ENCODE results near the gene MAGI2. TPM values are rescaled to one million over a fixed set of nuclear protein-coding genes. Genes with fewer than 3 reads are reported as not detected.

The MAGI2 gene
- total and polyA plus RNA-seq, 4 donors = 0.37 to 4.1 (median 1.4) TPM

GRCh38 chr7:78218876-78219275, 1234.6 kb downstream of the MAGI2 start:
- no peak for TF ChIP-seq ZBTB33 (IDR thresholded peaks at IDR 0.05)
- no peak for TF ChIP-seq ATF3 (IDR thresholded peaks at IDR 0.05)
- WGBS = 84% methylated on average over 9 of the region's 9 CpGs
- H3K4me3 ChIP-seq (ENCODE audit: low read depth in 1 of 3, low read length in 3 of 3) = no peak overlapping the region

GRCh38 chr7:78218051-78218450, 1235.4 kb downstream of the MAGI2 start:
- no peak overlapping the region for H3K9ac ChIP-seq (ENCODE audit: low read depth in 1 of 2, low read length in 2 of 2)
- H3K27ac ChIP-seq (ENCODE audit: low read depth in 1 of 2, low read length in 2 of 2) = no peak overlapping the region
- no peak overlapping the region for H3K4me3 ChIP-seq (ENCODE audit: low read depth in 1 of 3, low read length in 3 of 3)
- H3K27me3 ChIP-seq (ENCODE audit: control insufficient read depth in 4 of 4, insufficient read depth in 4 of 4, low read length in 3 of 4) = no peaks in the 10 kb centered on the region
- 84% methylated on average over 1 of the region's 1 CpG for WGBS
- no peaks in the 10 kb centered on the region for H3K4me1 ChIP-seq (ENCODE audit: control insufficient read depth in 4 of 4, insufficient read depth in 4 of 4, low read length in 3 of 4)
- DNase-seq (ENCODE audit: low spot score) = no peak
- no peaks in the 10 kb centered on the region for H3K36me3 ChIP-seq (ENCODE audit: control insufficient read depth in 4 of 4, insufficient read depth in 3 of 4, low read depth in 1 of 4, low read length in 3 of 4)
- no peaks in the 10 kb centered on the region for H3K9me3 ChIP-seq (ENCODE audit: control insufficient read depth in 4 of 4, low read length in 3 of 4)
- TF ChIP-seq MAX (IDR thresholded peaks at IDR 0.05) = no peak
- TF ChIP-seq RXRA (IDR thresholded peaks at IDR 0.05) = no peak
- no peak for TF ChIP-seq FOXA1 (IDR thresholded peaks at IDR 0.05)
- no peak for TF ChIP-seq YY1 (IDR thresholded peaks at IDR 0.05)
- no peak for TF ChIP-seq RAD21 (IDR thresholded peaks at IDR 0.05)
- no peak for TF ChIP-seq REST (IDR thresholded peaks at IDR 0.05)
- TF ChIP-seq HNF4G (IDR thresholded peaks at IDR 0.05) = no peak

More at GRCh38 chr7:78218876-78219275, 1234.6 kb downstream of the MAGI2 start:
- Histone ChIP-seq H3K27me3 (ENCODE audit: control insufficient read depth in 4 of 4, insufficient read depth in 4 of 4, low read length in 3 of 4) (no peaks in the 10 kb centered on the region), H3K9me3 (ENCODE audit: control insufficient read depth in 4 of 4, low read length in 3 of 4) (no peaks in the 10 kb centered on the region), H3K4me1 (ENCODE audit: control insufficient read depth in 4 of 4, insufficient read depth in 4 of 4, low read length in 3 of 4) (no peaks in the 10 kb centered on the region), H3K36me3 (ENCODE audit: control insufficient read depth in 4 of 4, insufficient read depth in 3 of 4, low read depth in 1 of 4, low read length in 3 of 4) (no peaks in the 10 kb centered on the region), H3K27ac (ENCODE audit: low read depth in 1 of 2, low read length in 2 of 2) (no peak overlapping the region), H3K9ac (ENCODE audit: low read depth in 1 of 2, low read length in 2 of 2) (no peak overlapping the region)
- DNase-seq (ENCODE audit: low spot score) = no peak

GRCh38 chr7:78215199-78215598, 1238.3 kb downstream of the MAGI2 start:
- WGBS = 78% methylated on average over 3 of the region's 3 CpGs
- H3K4me3 ChIP-seq (ENCODE audit: low read depth in 1 of 3, low read length in 3 of 3) = no peak overlapping the region
- H3K27me3 ChIP-seq (ENCODE audit: control insufficient read depth in 4 of 4, insufficient read depth in 4 of 4, low read length in 3 of 4) = no peaks in the 10 kb centered on the region
- TF ChIP-seq GABPA (IDR thresholded peaks at IDR 0.05 in 1 of 2, conservative IDR thresholded peaks at IDR 0.05 in 1 of 2) (no peak), ZBTB33 (IDR thresholded peaks at IDR 0.05) (no peak), NR2F2 (IDR thresholded peaks at IDR 0.05) (no peak), FOXA1 (IDR thresholded peaks at IDR 0.05) (no peak), RXRA (IDR thresholded peaks at IDR 0.05) (no peak), YY1 (IDR thresholded peaks at IDR 0.05) (no peak), CTCF (IDR thresholded peaks at IDR 0.05; ENCODE audit: low read depth, low read length, missing input control) (no peak), HNF4A (conservative IDR thresholded peaks at IDR 0.05) (no peak), EGR1 (IDR thresholded peaks at IDR 0.05; ENCODE audit: low read depth in 2 of 2) (no peak), SP1 (IDR thresholded peaks at IDR 0.05) (no peak), JUND (IDR thresholded peaks at IDR 0.05) (no peak), RAD21 (IDR thresholded peaks at IDR 0.05) (no peak), HNF4G (IDR thresholded peaks at IDR 0.05) (no peak), TAF1 (conservative IDR thresholded peaks at IDR 0.05) (no peak)

More at GRCh38 chr7:78215199-78215598, 1238.3 kb downstream of the MAGI2 start:
- Histone ChIP-seq H3K27ac (ENCODE audit: low read depth in 1 of 2, low read length in 2 of 2) (no peak overlapping the region), H3K36me3 (ENCODE audit: control insufficient read depth in 4 of 4, insufficient read depth in 3 of 4, low read depth in 1 of 4, low read length in 3 of 4) (no peaks in the 10 kb centered on the region), H3K9me3 (ENCODE audit: control insufficient read depth in 4 of 4, low read length in 3 of 4) (no peaks in the 10 kb centered on the region), H3K9ac (ENCODE audit: low read depth in 1 of 2, low read length in 2 of 2) (no peak overlapping the region), H3K4me1 (ENCODE audit: control insufficient read depth in 4 of 4, insufficient read depth in 4 of 4, low read length in 3 of 4) (no peaks in the 10 kb centered on the region)
- no peak for DNase-seq (ENCODE audit: low spot score)

All from liver (tissue), 9 donors.